Epithelial cell of proximal tubule (primary cell): Measurements from ENCODE around the gene MRM2. TPM values are rescaled to one million over a fixed set of nuclear protein-coding genes. Genes with fewer than 3 reads are reported as not detected.
"Not testable (repeated sequence)": the region's sequence is repeated elsewhere in the genome, so short reads cannot be mapped to it uniquely, and the experiment has no call there.

Experiments used
- DNase-seq: peaks from one replicate; pipeline ENCODE4 v3.0.0-alpha.2; 2011; ENCODE audit warnings: low read depth
- H3K4me3 ChIP-seq: 2 replicates; pipeline ENCODE4 v1.5.1; 2011; ENCODE audit warnings: low read depth, mild to moderate bottlenecking, low read length
- total RNA-seq: library from RNA; depleted of rRNA; stranded (reverse); fragments of >200 nt; gene quantifications from 2 replicates; pipeline ENCODE4 v1.2.3, GENCODE V29; 2015
- TF ChIP-seq, protein P1 (sequence below): conservative IDR thresholded peaks from 2 replicates; pipeline ENCODE4 v1.5.1; 2012; ENCODE audit warnings: low read depth, mild to moderate bottlenecking, low read length

The MRM2 gene
- total RNA-seq, 1 donor from 2014 or later, result 26.1 TPM

DNA sequence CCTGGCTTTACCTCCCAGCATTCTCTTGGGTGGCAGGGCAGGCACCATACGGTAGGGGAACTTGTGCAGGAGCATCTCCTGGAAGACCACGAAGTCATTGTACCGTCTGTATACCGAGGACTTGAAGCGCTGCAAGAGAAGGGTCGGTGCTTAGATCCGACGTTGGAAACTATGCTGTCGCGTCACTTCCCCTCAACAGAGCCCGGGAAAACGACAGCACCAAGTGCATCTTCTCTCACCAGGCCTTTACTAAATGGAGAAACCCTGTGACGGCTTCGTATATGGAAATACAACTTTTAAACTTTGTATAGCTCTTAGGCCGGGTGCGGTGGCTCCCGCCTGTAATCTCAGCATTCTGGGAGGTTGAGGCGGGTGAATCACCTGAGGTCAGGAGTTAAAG is 33.1 kb upstream of the MRM2 start:
- DNase-seq, result no peak

DNA sequence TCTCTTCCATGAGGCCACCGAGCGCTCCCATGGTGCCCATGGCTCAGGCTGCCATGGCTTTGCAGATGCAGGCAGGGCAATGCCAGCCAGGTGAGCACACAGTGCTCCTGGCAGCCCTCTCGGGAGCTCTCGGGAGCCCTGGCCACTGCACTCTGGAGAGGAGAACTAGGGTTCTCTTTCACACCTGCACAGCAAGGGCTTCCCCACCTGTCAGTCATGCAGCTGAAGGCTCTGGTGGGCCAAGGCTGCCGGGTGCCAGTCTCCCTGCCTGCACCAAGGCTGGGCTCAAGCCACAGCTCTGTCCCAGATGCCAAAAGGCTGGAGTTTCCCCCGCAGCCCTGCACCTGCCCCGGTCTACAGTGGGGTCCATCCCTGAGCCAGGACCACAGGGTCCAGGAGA is 32.7 kb upstream of the MRM2 start:
- no peak overlapping the region for H3K4me3 ChIP-seq
- TF ChIP-seq, protein P1, sequence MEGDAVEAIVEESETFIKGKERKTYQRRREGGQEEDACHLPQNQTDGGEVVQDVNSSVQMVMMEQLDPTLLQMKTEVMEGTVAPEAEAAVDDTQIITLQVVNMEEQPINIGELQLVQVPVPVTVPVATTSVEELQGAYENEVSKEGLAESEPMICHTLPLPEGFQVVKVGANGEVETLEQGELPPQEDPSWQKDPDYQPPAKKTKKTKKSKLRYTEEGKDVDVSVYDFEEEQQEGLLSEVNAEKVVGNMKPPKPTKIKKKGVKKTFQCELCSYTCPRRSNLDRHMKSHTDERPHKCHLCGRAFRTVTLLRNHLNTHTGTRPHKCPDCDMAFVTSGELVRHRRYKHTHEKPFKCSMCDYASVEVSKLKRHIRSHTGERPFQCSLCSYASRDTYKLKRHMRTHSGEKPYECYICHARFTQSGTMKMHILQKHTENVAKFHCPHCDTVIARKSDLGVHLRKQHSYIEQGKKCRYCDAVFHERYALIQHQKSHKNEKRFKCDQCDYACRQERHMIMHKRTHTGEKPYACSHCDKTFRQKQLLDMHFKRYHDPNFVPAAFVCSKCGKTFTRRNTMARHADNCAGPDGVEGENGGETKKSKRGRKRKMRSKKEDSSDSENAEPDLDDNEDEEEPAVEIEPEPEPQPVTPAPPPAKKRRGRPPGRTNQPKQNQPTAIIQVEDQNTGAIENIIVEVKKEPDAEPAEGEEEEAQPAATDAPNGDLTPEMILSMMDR, result no peak
- no peak for DNase-seq

More for the DNA sequence above, 33.1 kb upstream of the MRM2 start:
- H3K4me3 ChIP-seq, result no peak overlapping the region
- TF ChIP-seq, protein P1, result no peak

DNA sequence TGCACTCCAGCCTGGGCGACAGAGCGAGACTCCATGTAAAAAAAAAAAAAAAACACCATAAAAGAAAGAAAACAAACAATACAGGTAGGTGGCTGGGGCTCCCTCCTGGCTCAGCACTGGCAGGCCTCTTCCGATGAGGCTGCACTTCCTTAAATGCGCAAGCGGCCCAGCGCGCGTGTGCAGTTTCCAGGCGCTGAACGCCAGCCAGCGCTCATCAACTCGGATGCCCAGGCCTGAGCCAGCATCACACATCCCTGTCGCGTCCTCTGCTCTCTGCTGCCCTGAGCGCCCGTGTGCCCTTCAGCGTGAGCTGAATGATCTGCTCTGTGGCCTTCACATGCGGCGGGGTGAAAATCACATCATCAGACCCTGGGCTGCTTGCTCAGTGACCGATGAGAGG is 31.9 kb upstream of the MRM2 start:
- TF ChIP-seq, protein P1, result no peak
- no peak for DNase-seq
- no peak overlapping the region for H3K4me3 ChIP-seq

DNA sequence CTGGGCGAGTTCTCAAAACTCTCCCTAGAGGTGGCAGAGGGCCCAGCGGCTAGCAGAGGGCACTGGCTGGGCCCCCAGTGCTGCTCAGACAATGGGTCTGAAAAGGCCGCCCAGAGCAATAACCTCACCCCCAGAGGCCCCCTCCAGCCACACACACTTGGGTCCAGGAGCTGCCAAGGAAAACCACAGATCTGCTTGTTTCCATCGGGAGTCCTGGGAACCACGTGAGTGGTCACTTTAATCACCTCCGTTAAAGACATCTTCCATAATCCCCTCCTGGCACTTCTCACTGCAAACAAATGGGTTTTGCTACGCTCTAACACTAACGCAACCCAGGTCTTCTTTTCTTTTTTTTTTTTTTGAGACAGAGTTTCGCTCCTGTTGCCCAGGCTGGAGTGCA is 30.0 kb upstream of the MRM2 start:
- no peak overlapping the region for H3K4me3 ChIP-seq
- no peak for DNase-seq
- TF ChIP-seq, protein P1, result no peak

DNA sequence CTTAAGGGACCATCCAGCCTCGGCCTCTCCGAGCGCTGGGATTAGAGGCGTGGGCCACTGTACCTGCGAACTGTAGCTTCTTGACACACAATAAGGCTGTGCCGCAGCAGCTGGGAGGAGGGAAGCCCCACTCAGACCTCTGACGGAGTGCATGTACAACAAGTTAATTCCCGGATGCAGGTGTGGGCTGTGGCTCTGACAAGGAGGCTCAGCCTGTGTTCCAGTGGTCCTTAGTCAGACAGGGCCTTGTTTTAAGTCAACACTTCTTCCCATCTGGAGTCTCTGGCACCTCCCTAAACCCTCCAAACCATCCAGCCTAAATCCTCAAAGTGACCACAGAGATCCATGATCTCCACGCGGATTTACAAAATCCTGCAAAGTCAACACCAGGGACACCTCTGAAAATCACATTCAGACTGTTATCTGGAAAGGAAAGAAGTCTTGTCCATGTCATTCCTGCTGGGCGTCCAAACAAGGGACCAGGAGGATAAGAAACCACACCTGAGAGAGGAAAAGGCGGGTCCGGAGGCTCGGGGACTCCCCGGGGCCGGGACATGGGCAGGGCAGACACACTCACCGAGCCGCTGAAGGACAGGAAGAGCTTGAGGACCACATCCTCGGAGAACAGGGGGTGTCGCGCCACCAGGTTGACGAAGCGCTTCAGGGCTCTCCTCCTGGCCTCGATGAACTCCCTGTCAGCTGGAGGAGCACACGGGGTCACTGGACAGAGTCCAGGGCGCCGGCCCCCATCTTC is 29.4 kb upstream of the MRM2 start:
- H3K4me3 ChIP-seq, result no peak overlapping the region
- TF ChIP-seq, protein P1, result no peak

DNA sequence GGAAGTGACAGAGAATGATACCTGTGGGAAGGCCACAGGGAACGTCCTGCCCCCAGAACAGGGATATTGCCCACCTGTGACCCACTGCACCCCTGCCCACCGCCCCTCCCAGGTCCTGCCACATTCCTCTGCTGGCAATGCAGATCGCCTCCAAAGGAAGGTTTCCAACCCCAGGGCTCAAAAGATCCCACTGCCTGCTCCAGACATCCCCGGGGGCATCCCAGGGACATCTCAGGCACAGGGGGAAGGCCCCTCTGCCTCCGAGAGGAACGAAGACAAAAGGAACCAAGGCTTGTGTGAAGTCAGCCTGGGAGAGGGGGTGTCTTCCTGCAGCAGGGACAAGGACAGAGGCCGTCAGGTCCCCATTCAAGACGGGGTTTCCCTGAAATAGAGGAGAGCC is 28.5 kb upstream of the MRM2 start:
- TF ChIP-seq, protein P1, result no peak

More for the DNA sequence above, 29.4 kb upstream of the MRM2 start:
- no peak for DNase-seq

DNA sequence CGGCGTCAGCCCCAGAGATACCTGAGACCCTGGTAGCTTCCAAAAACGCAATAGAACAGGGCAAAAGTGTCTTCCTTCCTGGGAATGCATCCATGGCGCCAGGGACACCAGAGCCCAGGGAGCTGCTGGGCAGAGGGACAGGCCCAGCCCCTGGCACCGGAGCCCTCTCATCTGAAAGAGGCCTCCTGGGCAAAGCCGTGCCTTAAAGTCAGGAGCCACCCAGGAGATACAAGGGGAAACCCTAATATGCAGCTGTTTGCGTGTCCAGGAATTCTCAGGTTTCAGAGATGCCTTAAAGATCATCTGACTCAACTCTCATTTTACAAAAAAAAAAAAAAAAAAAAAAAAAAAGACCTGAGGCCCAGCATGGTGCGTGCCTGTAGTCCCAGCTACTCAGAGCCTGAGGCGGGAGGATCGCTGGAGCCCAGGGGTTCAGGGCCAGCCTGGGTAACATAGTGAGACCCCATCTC is 28.0 kb upstream of the MRM2 start:
- TF ChIP-seq, protein P1, result no peak
- DNase-seq, result no peak
- H3K4me3 ChIP-seq, result no peak overlapping the region

More for the DNA sequence above, 28.5 kb upstream of the MRM2 start:
- no peak overlapping the region for H3K4me3 ChIP-seq
- DNase-seq, result no peak

DNA sequence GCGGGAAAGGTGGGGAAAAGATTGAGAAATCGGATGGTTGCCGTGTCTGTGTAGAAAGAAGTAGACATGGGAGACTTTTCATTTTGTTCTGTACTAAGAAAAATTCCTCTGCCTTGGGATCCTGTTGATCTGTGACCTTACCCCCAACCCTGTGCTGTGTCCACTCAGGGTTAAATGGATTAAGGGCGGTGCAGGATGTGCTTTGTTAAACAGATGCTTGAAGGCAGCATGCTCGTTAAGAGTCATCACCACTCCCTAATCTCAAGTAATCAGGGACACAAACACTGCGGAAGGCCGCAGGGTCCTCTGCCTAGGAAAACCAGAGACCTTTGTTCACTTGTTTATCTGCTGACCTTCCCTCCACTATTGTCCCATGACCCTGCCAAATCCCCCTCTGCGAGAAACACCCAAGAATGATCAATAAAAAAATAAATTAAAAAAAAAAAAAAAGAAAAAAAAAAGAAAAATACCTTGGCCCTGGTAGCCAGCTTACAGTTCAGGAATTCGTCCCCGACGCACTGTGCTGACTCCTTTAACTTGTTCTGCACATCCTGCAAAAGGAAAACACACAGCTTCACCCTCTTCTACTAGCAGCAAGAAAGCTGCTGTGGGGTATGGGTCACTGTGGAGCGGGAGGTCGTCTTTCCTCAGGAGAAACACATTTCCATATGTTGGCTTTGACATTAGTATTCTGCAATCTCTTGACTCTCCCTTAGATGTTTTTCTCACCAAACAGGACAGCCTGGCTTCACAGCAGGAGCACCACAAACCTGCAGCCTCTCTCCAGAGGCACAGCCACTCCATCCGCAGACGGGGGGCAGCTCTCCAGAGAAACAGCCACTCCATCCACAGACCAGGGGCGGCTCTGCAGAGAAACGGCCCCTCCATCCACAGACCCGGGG is 27.3 kb upstream of the MRM2 start:
- DNase-seq, H3K4me3 ChIP-seq: not testable (repeated sequence)
